Measurements from ENCODE around the gene RFC1.

RFC1 gene

DNA sequence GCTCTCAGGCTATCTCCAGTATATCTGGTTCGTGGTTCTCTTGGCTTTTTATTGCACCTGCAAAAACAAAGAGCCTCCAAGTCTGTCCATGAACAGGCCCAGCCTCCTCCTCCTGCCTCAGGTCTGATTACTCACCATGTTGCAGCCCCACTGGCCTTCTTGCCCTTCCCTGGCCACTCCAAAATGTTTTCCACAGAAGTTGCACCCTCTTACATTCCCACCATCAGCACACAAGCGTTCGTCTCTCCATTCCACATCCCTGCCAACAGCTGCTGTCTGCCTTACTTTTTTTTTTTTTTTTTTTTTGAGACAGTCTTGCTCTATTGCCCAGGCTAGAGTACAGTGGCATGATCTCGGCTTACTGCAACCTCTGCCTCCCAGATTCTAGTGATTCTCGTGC, 86.7 kb downstream of the RFC1 start:
- TF ChIP-seq FOXP2 (optimal IDR thresholded peaks at IDR 0.05; ENCODE audit: borderline replicate concordance, extremely low read depth, extremely low read length, insufficient read depth) (no peak), SIN3A (IDR thresholded peaks at IDR 0.05; ENCODE audit: borderline replicate concordance, insufficient read depth, low read length) (no peak), REST (IDR thresholded peaks at IDR 0.05; ENCODE audit: insufficient read depth in 1 of 2, low read depth in 2 of 2, low read length in 2 of 2) (no peak), POLR2AphosphoS5 (IDR thresholded peaks at IDR 0.05; ENCODE audit: low read depth, low read length) (no peak), TAF1 (IDR thresholded peaks at IDR 0.05; ENCODE audit: borderline replicate concordance, insufficient read depth, low read length) (no peak)

DNA sequence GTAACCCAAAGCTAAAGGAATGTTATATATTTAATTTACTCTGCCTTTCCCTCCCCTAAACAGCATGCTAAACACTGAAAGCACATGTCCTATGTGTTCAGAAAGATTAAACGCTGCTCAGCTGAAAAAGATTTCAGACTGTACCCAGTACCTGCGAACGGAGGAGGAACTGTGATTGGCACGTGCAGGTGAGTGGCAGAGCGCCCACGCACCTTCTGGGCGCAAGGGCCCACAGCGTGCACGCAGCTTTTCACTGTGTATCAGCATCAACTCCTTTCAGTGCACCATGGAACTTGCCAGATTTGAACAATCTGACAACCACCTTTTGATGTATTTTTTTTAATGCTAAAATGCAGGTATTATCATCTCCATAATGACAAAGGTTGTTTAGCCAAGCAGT, 87.7 kb downstream of the RFC1 start:
- TF ChIP-seq REST (IDR thresholded peaks at IDR 0.05; ENCODE audit: insufficient read depth in 1 of 2, low read depth in 2 of 2, low read length in 2 of 2) (no peak), TAF1 (IDR thresholded peaks at IDR 0.05; ENCODE audit: borderline replicate concordance, insufficient read depth, low read length) (no peak), FOXP2 (optimal IDR thresholded peaks at IDR 0.05; ENCODE audit: borderline replicate concordance, extremely low read depth, extremely low read length, insufficient read depth) (no peak), SIN3A (IDR thresholded peaks at IDR 0.05; ENCODE audit: borderline replicate concordance, insufficient read depth, low read length) (no peak), POLR2AphosphoS5 (IDR thresholded peaks at IDR 0.05; ENCODE audit: low read depth, low read length) (no peak)

DNA sequence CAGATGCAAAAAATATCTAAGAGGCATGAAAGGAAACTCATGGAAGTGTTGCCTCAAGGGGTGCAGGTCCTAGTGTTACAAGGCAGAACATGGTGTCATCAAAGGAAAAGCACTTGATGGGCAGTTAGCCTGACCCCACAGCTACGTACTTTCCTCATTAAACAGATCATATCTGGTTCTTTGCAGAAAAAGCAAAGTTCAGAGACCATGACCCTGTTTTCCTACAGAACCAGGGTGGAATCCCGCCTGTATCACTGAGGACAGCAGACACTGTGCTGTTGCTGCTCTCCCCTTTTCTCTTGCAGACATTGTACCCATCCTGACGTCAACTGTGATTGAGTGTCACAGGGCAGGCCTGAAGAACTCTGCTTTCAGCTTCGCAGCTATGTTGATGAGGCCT, 91.7 kb downstream of the RFC1 start:
- no peak for TF ChIP-seq FOXP2 (optimal IDR thresholded peaks at IDR 0.05; ENCODE audit: borderline replicate concordance, extremely low read depth, extremely low read length, insufficient read depth)
- TF ChIP-seq TAF1 (IDR thresholded peaks at IDR 0.05; ENCODE audit: borderline replicate concordance, insufficient read depth, low read length), result no peak
- no peak for TF ChIP-seq POLR2AphosphoS5 (IDR thresholded peaks at IDR 0.05; ENCODE audit: low read depth, low read length)
- TF ChIP-seq REST (IDR thresholded peaks at IDR 0.05; ENCODE audit: insufficient read depth in 1 of 2, low read depth in 2 of 2, low read length in 2 of 2), result no peak
- TF ChIP-seq SIN3A (IDR thresholded peaks at IDR 0.05; ENCODE audit: borderline replicate concordance, insufficient read depth, low read length), result no peak

DNA sequence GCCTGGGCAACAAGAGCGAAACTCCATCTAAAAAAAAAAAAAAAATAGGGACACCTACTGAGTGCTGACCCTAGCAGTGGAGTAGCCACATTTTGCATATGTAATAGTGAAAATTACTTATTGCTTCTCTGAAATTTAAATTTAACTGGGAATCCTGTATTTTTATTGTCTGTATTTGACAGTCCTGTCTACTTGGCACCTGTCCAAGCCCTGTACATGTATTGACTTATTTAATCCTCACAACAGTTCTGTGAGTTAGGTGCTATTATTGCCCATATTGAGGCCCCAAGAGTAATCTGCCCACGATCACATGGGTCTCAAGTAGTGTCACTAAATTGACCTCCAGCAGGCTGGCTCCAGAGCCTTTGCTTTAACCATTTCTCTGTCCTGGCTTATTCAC, 102.3 kb downstream of the RFC1 start:
- TF ChIP-seq SIN3A (IDR thresholded peaks at IDR 0.05; ENCODE audit: borderline replicate concordance, insufficient read depth, low read length) (no peak), REST (IDR thresholded peaks at IDR 0.05; ENCODE audit: insufficient read depth in 1 of 2, low read depth in 2 of 2, low read length in 2 of 2) (no peak), FOXP2 (optimal IDR thresholded peaks at IDR 0.05; ENCODE audit: borderline replicate concordance, extremely low read depth, extremely low read length, insufficient read depth) (no peak), POLR2AphosphoS5 (IDR thresholded peaks at IDR 0.05; ENCODE audit: low read depth, low read length) (no peak), TAF1 (IDR thresholded peaks at IDR 0.05; ENCODE audit: borderline replicate concordance, insufficient read depth, low read length) (no peak)
